Left ventricle myocardium inferior (tissue), 1 donor: ENCODE results near the gene PDE6G. TPM values are rescaled to one million over a fixed set of nuclear protein-coding genes. Genes with fewer than 3 reads are reported as not detected.
"Not testable (repeated sequence)": the region's sequence is repeated elsewhere in the genome, so short reads cannot be mapped to it uniquely, and the experiment has no call there.

Source experiments
- DNase-seq: peaks from one replicate; pipeline ENCODE4 v3.0.0-alpha.2; 2020
- H3K27ac ChIP-seq: fragments of 200-600 bp; replicated peaks from 2 replicates; pipeline ENCODE4 v1.8.0; 2021
- H3K27me3 ChIP-seq: fragments of 200-600 bp; 2 replicates; pipeline ENCODE4 v1.8.0; 2021; ENCODE audit warnings: low read depth
- H3K36me3 ChIP-seq: fragments of 200-600 bp; 2 replicates; pipeline ENCODE4 v1.8.0; 2021
- H3K4me1 ChIP-seq: fragments of 200-600 bp; 2 replicates; pipeline ENCODE4 v1.8.0; 2021
- H3K4me3 ChIP-seq: fragments of 200-600 bp; 2 replicates; pipeline ENCODE4 v1.8.0; 2021; ENCODE audit warnings: mild to moderate bottlenecking, moderate library complexity
- H3K9me3 ChIP-seq: fragments of 200-600 bp; replicated peaks from 2 replicates; pipeline ENCODE4 v1.8.0; 2021
- CTCF ChIP-seq: fragments of 200-600 bp; IDR thresholded peaks from 2 replicates; pipeline ENCODE4 v1.8.0; 2021; ENCODE audit warnings: antibody characterized with exemption, mild to moderate bottlenecking, borderline replicate concordance
- intact Hi-C: fragments of 100-400 bp; cut with micrococcal nuclease; formaldehyde crosslinking; loops from one replicate; pipeline ENCODE4 v1.11.0; 2022
- total RNA-seq: library from RNA; stranded (reverse); fragmentation: NEBNext Ultra II Directional; extraction: Animal tissue kit (Norgen Biotek cat#: 25700); gene quantifications from one replicate; pipeline ENCODE4 v1.2.1, GENCODE V29; 2021
- donor health status: DM: no; HTN: yes; CAD: no; lungs with severe emphysema.

PDE6G gene
- total RNA-seq, 1 donor from 2014 or later: not detected

DNA sequence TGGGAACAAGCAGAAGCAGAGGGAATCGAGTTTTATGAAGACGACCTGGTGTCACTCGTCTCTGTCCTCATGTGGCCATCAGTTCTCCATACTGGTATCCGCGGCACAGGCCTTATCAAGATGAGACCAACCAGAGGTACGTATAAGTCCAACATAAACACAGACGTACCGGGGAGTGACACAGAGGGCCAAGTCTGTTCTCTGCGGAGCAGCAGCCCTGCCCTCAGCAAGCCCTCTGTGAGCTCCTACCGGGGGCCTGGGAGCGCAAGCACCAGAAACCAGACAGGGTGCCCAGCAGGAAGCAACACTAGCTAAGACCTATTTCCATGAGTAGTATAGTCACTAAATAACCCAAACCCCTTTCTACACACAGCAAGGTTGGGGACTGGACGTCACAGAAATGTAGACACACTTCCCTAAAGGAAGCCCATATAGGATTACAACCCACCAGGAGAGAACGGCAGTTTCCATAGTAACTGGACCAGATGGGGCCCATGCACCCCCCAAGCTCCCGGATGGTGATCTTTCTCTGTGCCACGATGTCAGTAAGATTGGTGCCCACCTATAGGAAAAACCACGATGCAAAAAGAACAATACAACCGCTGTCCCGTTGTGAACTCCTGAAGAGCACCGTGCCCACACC, 26.3 kb upstream of the PDE6G start:
- Histone ChIP-seq H3K4me1 (peaks cover 56% of the 10 kb centered on the region), H3K27ac (peak overlapping the region; percentile 92), H3K36me3 (peaks cover 22% of the 10 kb centered on the region), H3K27me3 (no peaks in the 10 kb centered on the region), H3K4me3 (peak overlapping the region; percentile 96), H3K9me3 (no peaks in the 10 kb centered on the region)
- TF ChIP-seq CTCF: no peak
- DNase-seq: no peak
- intact Hi-C loops: no loop called here

- intact Hi-C loops: no loop called here
- no peak for TF ChIP-seq CTCF
- no peak for DNase-seq
Measured at GRCh38 chr17:81681672-81682071, 25.3 kb upstream of the PDE6G start.

DNA sequence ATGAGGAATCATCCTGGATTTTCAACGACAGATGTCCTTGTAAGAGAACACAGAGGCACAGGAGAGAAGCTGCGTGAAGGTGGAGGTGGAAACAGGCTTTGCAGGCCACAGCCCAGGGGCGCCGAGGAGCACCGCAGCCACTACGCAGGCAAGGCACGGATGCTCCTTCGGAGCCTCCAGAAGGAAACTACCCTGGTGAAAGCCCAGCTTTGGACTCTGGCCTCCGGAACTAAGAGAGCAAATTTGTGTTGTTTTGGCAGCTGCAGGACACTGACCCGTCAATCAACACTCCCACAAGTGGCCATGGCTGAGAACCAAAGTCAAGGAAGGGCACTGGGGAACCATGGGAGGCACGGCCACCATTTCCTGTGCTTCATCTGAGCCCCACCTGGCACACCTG, 23.8 kb upstream of the PDE6G start:
- Histone ChIP-seq H3K4me3 (no peak overlapping the region), H3K27me3 (no peaks in the 10 kb centered on the region), H3K9me3 (no peaks in the 10 kb centered on the region), H3K27ac (peak overlapping the region; percentile 45), H3K36me3 (no peaks in the 10 kb centered on the region), H3K4me1 (peaks cover 45% of the 10 kb centered on the region)
- DNase-seq: no peak
- intact Hi-C loops: no loop called here
- no peak for TF ChIP-seq CTCF

More at GRCh38 chr17:81681672-81682071, 25.3 kb upstream of the PDE6G start:
- Histone ChIP-seq H3K4me1 (peaks cover 56% of the 10 kb centered on the region), H3K9me3 (no peaks in the 10 kb centered on the region), H3K27ac (no peak overlapping the region), H3K36me3 (peaks cover 12% of the 10 kb centered on the region), H3K27me3 (no peaks in the 10 kb centered on the region), H3K4me3 (no peak overlapping the region)

DNA sequence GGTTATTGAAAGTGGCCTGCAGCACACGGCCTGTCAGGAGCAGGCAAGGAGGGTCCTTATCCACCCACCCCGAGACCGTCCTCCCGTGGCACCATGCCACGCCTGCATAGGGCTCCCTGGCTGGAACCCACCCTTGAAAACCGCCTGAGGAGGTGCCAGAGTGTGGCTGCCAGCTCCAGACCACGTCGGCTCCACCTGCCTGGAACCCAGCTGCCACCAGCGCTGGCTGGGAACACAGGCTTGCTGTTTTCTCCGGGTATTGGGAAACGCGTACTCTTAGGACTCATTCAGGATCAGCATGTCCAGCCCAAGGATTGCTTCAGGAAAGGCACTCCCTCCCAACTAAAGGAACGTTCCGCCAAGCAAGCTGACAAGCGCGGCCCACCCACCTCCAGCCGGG, 20.6 kb upstream of the PDE6G start:
- intact Hi-C loops: no loop called here
- no peak overlapping the region for H3K4me3 ChIP-seq
- DNase-seq: no peak
- TF ChIP-seq CTCF: no peak
- peaks cover 15% of the 10 kb centered on the region for H3K4me1 ChIP-seq
- no peak overlapping the region for H3K27ac ChIP-seq
- no peaks in the 10 kb centered on the region for H3K9me3 ChIP-seq
- no peaks in the 10 kb centered on the region for H3K27me3 ChIP-seq
- peaks cover 24% of the 10 kb centered on the region for H3K36me3 ChIP-seq

GRCh38 chr17:81675515-81676221, 19.3 kb upstream of the PDE6G start:
- H3K27ac ChIP-seq, H3K27me3 ChIP-seq, DNase-seq, H3K4me1 ChIP-seq, intact Hi-C loops, H3K9me3 ChIP-seq, H3K4me3 ChIP-seq: not testable (repeated sequence)
- TF ChIP-seq CTCF: peak; percentile 65
- H3K36me3 ChIP-seq: peaks cover 34% of the 10 kb centered on the region
